ENCODE results near the gene KSR2.
"Not testable (repeated sequence)": the region's sequence is repeated elsewhere in the genome, so short reads cannot be mapped to it uniquely, and the experiment has no call there.

The KSR2 gene

DNA sequence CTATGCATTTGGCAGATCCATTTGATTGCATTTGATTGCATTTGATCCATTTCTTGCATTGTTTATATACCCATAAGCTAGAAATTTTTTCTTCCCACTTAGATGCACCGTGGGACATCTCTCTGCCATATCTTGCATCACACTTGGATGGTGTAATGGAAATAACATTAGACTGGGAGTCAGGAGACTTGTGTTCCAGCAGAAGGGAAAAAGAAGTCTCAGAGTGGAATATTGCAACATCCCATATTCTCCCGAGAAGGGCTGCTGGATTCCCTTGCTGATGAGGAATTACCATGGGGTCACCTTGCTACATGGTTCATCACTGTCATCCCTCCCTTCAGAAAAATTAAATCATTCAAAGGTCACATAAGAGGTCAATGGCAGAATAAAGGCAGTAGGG lies 78.1 kb downstream of the KSR2 start:
- DNase-seq (ENCODE audit: low spot score) = no peak

DNA sequence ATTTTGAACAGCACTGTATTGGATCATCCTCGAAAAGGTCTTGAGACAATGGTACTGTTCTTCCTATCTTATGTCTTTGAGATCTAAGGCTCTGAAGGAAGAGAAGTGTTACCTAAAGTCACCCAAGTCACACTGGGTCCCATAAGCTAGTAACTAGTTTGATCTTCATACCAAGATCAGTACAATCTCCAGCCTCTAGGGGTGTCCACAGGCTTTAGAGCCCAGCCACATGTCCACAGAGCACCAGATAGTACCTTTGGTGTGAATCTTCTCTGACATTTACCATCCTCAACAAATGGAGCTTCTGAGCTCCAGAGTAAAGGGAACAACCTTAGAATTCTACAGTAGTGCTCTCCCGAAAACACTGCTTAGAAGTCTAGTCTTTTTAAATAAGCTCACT lies 78.7 kb downstream of the KSR2 start:
- no peak for DNase-seq (ENCODE audit: low spot score)

DNA sequence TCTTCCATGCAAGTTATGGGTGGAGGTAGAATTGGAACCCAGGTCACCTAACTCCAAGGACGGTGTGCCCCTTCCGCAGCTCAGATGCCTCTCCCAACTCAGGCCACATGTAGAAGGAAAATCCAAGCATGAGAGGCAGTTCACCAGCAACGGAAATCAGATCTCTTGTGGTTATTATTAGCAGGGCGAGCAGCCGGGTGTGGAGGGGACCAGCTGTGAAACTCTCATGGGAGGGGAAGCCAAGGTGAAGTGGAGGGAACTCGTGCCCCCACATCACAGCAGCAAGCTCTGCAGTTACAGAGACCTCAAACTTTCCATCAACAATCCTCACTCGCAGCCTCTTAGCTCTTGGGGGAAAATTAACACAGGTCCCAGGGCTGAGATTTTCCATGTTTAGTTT lies 79.7 kb downstream of the KSR2 start:
- no peak for DNase-seq (ENCODE audit: low spot score)

DNA sequence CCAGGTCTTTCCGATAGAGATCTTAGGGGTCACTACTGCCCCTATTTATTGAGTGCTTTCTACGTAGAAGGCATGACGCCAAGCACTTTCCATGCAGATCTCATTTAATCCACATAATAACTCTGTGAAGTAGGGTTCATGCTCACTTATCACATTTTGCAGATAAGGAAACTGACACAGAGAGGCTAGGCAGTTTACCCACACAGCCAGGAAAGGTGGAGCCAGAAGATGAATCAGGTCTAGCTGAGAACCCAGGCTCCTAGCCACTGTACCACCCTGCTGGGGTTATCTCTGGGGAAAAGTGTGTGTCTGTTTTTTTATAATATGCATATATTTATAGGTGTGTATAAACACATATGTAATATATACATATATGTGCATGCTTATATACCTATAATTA lies 83.6 kb downstream of the KSR2 start:
- DNase-seq (ENCODE audit: low spot score) = no peak

- no peak for DNase-seq (ENCODE audit: low spot score)
Measured at GRCh38 chr12:117884161-117884560, 84.6 kb downstream of the KSR2 start.

DNA sequence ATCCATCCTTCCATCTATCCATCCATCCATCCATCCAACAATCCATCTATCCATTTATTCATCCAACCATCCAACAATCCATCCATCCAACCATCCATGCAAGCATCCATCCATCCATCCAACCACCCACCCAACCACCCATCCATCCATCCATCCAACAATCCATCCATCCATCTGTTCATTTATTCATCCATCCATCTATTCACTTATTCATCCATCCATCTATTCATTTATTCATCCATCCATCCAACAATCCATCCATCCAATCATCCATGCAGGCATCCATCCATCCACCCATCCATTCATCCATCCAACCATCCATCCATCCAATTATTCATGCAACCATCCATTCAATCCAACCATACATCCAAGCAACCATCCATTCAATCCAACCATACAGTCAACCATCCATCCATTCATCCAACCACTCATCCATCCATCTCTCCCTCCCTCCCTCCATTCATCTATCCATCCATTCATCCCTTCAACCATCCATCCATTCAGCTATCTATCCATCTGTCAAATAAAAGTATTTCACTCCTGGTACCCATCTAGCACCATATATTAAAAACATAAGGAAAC lies 86.1 kb downstream of the KSR2 start:
- DNase-seq (ENCODE audit: low spot score) = no peak

DNA sequence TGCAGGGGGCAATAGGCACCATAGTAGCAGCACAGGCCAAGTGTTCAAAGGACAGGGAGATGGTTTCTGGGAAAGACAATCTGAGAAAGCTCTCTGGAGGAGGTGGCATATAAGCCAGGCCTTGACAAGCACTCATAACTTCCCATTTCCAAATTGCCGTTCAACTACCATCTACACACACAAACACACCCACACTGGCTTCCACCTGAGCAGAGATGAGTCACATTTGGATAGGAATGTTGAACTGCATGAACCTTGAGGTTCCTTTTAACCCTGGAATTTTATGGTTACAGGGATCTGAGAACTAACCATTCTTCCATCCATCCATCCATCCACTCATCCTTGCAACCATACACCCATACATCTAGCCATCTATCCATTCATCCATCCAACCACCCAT lies 86.6 kb downstream of the KSR2 start:
- DNase-seq (ENCODE audit: low spot score) = no peak

DNA sequence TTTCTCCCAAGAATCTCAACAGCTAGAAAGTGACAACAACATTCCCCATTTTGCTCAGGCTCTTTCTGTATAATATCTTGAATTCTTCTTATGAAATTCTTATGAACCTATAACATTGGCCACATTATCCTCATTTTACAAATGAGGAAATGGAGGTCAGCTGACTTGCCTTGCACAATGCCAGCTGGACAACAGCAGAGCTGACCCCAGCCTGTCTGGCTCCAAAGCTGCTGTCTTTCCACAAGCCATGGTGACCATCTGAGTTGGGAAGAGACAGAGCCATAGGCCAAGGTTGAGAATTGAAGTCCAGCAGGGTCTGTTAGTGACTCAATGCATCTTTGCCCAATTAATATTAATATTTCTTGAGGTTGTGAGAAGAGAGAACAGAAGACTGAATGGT lies 87.3 kb downstream of the KSR2 start:
- DNase-seq (ENCODE audit: low spot score) = no peak

DNA sequence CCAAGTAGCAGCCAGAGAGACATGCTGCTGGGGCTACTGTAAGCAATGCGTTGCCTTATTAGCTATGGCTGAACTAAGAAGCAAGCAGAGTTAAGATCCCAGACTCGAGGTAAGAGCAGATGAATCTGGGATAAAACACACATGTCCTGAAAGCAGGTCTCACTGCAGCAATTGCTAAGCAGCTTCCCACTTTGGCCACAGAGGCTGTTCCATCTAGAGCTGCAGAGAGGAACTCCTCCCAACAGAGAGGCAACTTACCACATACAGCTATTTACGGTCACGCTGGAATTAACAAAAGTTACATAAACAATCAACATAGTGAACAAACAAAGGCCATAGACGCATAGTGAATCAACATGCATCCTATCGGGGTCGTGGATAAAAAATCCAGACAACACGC lies 90.2 kb downstream of the KSR2 start:
- DNase-seq (ENCODE audit: low spot score) = no peak

DNA sequence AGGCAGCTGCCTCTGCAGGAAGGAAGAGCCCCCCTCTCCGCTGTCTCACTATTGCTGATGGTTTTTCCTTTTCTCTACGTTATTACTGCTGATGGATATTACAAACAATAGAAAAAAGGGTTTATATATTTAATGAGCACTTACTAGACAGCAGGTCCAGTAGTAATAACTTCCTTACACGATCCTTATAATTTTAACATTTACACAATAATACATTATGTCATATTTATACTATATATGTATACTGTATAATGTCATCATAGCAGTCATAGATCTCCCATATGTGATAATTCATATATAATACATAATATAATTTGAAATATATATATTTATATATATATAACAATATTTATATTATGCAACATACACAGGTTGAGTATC lies 92.4 kb downstream of the KSR2 start:
- DNase-seq (ENCODE audit: low spot score) = no peak

DNA sequence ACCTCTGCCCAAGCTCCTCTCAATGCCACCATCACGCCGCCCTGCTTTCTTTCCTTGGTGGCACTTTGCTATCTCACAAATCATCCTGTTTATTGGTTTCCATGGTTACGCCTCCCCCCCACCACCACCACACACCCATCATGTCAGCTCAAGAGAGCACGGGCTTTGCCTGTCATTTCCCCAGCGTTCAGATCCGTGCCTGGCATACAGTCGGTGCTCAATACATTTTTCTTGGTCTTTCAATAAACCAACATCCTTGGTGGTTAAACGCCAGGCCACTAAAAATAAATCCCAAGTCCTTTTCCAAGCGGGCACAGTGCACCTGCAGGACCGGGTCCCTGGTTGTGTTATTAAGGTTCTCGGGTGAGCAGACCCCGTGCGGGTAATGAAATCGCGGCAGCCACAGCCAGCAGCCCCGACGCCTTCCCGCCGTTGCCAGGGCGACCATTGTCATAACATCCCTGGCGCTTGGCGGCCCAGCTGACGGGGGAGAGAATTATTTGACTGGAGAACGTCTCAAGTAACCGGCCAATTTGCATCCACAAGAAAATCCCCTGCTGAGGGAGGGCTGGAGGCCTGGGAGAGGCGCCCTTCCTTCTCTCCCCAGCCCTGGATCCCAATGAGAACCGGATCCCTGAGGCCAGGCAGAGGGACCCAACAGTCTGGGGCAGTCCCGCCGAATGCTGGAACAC lies 92.9 kb downstream of the KSR2 start:
- no peak for DNase-seq (ENCODE audit: low spot score)

- DNase-seq (ENCODE audit: low spot score) = peak; percentile 42
Measured at GRCh38 chr12:117874842-117875434, 93.9 kb downstream of the KSR2 start.

DNA sequence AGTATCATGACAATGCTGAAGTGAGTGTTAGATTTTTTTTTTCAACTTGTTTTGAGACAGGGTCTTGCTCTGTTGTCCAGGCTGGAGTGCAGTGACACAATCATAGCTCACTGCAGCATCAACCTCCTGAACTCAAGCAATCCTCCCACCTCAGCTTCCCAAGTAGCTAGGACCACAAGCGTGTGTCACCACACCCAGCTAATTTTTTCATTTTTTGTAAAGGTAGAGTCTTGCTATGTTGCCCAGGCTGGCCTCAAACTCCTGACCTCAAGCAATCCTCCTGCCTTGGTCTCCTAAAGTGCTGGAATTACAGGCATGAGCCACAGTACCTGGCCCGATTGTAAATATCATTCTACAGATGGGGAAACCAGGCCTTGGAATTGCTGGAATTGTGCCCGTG lies 94.6 kb downstream of the KSR2 start:
- DNase-seq (ENCODE audit: low spot score) = not testable (repeated sequence)

DNA sequence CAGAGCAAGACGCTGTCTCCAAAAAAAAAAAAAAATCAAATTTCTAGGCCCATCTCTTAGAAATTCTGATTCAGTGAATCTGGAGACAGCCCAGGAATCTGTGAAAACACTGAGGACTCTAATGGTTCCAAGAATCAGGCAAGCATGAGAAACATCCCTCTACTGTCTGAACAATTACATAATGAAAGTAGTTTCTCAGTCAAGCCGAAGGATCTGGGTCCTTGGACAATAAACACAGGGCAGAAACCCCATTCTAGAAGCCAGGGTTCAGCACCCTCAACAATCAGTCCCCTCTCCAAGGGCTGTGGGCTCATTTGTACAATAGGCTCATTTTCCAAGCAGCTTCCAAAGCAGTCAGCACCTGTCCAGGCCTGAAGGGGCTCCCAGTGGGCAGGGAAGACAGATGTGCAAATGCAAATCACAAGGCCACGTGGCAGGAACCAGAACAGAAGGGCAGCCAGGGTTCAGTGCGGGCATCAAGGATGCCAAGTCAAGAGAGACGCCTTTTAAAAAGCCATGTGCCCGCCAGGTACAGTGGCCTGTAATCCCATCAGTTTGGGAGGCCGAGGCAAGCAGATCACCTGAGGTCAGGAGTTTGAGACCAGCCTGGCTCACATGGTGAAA lies 96.1 kb downstream of the KSR2 start:
- DNase-seq (ENCODE audit: low spot score) = no peak

DNA sequence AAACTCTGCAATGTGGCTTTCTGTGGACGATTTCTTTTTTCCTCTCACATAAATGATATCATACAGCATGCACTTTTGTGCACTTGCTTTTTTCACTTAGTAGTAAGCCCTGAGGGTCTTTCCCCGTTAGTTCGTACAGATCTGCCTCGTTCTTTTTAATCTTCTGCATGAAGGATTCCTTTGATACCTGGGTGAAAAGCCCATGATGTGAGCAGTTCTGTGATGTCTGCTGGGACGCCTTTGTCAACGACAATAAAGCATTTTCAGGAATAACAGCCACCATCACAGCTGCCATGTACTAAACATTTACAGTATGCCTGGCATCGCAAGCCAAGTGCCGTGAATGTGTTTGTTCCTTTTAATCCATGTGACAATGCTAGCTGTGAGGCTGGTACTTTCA lies 99.2 kb downstream of the KSR2 start:
- DNase-seq (ENCODE audit: low spot score) = no peak

DNA sequence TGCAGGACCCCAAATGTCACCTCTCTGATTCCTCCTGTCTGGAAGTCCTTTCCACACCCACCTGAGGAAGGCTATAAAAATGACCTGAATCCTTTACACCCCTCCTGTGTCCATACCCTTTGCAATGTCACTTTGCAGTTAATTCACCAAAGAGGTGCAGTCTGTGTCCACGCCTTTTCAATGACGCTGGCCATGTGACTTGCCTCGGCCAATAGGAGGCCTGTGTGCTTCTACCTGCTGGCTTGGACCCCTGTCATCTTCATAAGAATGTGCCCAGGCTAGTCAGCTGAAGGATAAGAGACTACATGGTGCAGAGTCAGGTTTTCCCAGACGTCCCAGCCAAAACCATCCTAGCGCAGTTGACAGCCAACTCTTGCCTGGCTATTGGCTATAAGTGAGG lies 101.4 kb downstream of the KSR2 start:
- DNase-seq (ENCODE audit: low spot score) = no peak

DNA sequence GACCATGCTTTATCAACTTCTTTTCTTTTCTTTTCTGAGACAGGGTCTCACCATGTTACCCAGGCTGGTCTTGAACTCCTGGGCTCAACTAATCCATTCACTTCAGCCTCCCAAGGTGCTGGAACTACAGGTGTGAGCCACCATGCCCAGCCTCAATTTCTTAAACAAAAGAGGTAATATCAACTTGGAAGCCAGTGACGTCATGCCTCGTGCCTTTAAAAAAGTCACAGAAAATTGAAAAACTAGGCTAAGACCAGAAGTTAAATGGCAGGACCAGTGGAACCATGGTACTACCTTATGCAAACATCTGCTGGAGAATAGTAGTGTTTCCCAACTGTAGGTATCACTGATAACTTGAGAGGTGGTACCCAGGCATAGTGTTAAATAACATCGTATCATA lies 103.3 kb downstream of the KSR2 start:
- DNase-seq (ENCODE audit: low spot score) = no peak

DNA sequence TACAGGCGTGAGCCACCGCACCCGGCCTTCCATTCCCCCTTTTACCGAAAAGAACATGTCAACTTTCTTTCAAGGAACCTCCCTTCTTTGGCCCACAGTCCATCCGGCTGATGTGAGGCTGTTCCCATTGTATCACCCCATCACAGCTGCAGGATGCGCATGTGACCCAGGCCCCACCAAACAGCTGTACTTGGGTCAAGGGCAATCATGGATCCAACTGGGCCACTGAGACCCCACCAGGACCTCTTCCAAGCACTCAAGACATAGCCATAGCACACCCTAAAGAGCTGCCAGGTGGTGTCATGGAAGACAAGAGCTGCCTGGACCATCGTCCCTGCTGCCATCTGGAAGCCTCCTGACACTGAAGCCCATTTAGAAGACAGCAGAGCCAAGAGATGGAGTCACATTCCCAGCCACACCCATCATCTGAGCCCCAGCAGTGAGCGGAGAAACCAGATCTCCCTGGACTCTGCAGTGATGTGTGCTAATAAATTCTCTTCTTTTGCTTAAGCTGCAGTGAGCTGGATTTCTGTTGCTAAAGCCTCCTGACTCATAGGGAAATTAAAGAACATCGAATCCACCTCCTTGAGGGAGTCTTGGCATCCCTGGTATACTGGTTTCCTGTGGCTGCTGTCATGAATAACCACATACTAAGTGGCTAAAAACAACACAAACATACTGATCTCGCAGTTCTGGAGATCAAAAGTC lies 105.6 kb downstream of the KSR2 start:
- no peak for DNase-seq (ENCODE audit: low spot score)

DNA sequence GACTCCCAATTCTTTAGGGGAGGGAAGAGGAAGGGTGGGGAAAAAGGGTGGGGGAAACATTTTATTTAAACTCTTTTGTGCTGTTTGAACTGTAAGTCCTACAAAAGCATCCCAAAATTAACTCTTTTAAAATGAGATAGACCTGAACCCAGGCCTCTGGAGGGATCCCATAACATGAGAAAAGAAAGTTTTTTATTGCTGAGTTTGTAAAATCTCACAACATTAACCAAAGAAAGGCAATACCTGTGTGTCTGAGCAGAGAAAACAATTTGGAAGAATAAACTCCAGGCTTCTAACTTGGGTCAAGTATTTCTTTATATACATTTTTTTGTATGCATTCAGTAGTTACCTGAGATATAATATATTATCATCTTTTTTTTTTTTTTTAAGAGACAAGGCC lies 107.1 kb downstream of the KSR2 start:
- DNase-seq (ENCODE audit: low spot score) = no peak

DNA sequence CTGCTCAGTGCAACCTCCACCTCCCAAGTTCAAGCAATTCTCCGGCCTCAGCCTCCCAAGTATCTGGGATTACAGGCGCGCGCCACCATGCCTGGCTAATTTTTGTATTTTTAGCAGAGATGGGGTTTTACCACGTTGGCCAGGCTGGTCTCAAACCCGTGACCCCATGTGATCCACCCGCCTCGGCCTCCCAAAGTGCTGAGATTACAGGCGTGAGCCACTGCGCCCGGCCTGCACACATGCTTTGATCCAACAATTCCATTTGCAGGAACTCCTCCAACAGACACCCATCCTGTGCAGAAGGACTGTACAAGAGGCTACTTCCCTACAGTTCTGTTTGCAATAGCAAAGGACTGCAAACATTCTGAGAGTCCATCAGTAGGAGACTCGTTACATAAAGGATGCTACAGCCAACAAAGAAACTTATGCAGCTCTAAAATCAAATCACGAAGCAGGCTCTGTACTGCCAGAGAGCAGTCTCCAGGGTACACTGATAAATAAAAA lies 108.0 kb downstream of the KSR2 start:
- DNase-seq (ENCODE audit: low spot score) = not testable (repeated sequence)

DNA sequence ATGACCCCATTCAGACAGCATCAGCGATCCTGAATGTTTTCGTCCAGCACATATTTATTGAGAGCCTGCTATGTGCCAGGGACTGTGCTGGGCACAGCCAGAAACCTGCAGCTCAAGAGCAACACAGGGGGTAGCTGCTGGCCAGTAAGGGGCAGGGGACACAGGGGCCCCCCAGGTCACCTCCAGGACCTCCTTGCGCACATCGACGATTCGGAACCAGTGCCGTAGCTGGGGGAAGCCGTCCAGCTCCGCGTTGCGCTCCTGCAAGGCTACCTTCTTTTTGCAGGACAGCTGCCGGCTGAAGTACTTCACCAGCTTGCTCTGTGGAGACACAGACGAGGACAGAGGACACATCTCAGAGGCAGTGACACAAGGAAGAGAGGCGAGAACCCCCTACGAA lies 108.7 kb downstream of the KSR2 start:
- no peak for DNase-seq (ENCODE audit: low spot score)

All from hematopoietic multipotent progenitor cell treated with erythropoietin and hydrocortisone succinate and interleukin-3 and kit ligand, for 15 days (in vitro differentiated cells).